ENCODE measurements around the gene VSX2.
A peak's percentile ranks its signal among the peaks of the same experiment; 100 is the strongest.

The VSX2 gene

DNA sequence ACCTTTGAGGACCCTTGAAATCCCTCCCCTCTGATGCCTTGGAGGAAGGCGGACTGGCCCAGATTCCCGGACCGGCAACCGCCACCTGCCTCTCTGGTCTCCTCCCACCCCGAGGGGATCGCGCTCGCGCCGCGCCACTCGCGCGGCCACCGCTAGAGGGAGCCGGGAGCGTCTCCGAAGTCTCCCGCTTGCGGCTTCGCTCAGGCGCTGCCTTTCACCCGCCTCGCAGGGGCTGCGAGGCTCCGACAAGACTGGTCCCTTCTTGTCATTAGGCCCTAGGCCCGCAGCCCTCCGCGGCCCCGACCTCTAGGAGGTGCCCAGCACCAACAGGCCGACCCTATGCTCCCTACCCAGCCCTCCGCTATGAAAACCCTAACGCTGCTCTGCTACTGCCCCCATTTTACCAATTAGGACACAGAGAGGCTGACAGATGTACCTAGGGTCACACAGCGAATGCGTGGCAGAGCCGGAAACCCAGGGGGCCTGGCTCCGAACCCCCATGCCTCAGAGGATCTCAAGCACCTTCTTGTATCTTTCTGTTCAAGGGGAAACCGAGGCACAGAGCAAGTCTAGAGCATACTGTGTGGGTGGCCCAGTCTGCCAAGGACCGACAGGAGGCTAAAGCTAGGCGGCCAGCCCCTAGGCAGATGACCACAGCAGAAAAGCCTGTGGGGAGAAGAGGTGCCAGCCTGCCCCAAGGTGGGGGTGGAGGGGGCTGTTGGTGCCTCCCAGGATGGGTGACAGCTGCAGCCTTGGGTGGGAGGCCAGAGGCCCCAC is 21.4 kb upstream of the VSX2 start:
- TF ChIP-seq ZXDB (tag by site-specific recombination; IDR thresholded peaks at IDR 0.05), result peak; percentile 74
- no peak for TF ChIP-seq ZNF416 (tag by site-specific recombination; IDR thresholded peaks at IDR 0.05)
- no peak for TF ChIP-seq ZNF704 (tag by site-specific recombination; IDR thresholded peaks at IDR 0.05)
- no peak for TF ChIP-seq ZNF19 (tag by site-specific recombination; IDR thresholded peaks at IDR 0.05; ENCODE audit: low read depth)
- no peak for TF ChIP-seq ZNF677 (tag by site-specific recombination; IDR thresholded peaks at IDR 0.05)
- no peak for TF ChIP-seq ZNF530 (tag by site-specific recombination; IDR thresholded peaks at IDR 0.05; ENCODE audit: low read depth)
- no peak for TF ChIP-seq REST (tag by site-specific recombination; IDR thresholded peaks at IDR 0.05)
- TF ChIP-seq ZNF121 (tag by site-specific recombination; IDR thresholded peaks at IDR 0.05), result no peak
- TF ChIP-seq ZNF266 (tag by site-specific recombination; IDR thresholded peaks at IDR 0.05; ENCODE audit: low read depth), result no peak
- TF ChIP-seq ZBTB48 (tag by site-specific recombination; IDR thresholded peaks at IDR 0.05), result 0 out of 2 replicates have a peak, but pooled peaks have one; percentile 21
- no peak for TF ChIP-seq ZNF747 (tag by site-specific recombination; IDR thresholded peaks at IDR 0.05)
- peak; percentile 93; the same call in 1 of the 2 replicates for TF ChIP-seq ZNF768 (tag by site-specific recombination; IDR thresholded peaks at IDR 0.05)
- TF ChIP-seq ZNF521 (tag by site-specific recombination; IDR thresholded peaks at IDR 0.05), result no peak
- TF ChIP-seq ZBTB7A (tag by site-specific recombination; IDR thresholded peaks at IDR 0.05; ENCODE audit: low read depth), result no peak
- no peak for TF ChIP-seq ZNF114 (tag by site-specific recombination; IDR thresholded peaks at IDR 0.05)
- no peak for TF ChIP-seq MZF1 (tag by site-specific recombination; IDR thresholded peaks at IDR 0.05; ENCODE audit: borderline replicate concordance)
- TF ChIP-seq ZNF404 (tag by site-specific recombination; IDR thresholded peaks at IDR 0.05), result no peak
- peak; percentile 41; the same call in 1 of the 2 replicates for TF ChIP-seq ZBTB17 (tag by site-specific recombination; IDR thresholded peaks at IDR 0.05)
- 0 out of 2 replicates have a peak, but pooled peaks have one; percentile 15 for TF ChIP-seq ZEB2 (tag by site-specific recombination; IDR thresholded peaks at IDR 0.05)
- no peak for TF ChIP-seq ZNF112 (tag by site-specific recombination; IDR thresholded peaks at IDR 0.05)
- TF ChIP-seq ZSCAN16 (tag by site-specific recombination; IDR thresholded peaks at IDR 0.05), result no peak
- TF ChIP-seq ZNF223 (tag by site-specific recombination; IDR thresholded peaks at IDR 0.05), result no peak
- TF ChIP-seq ZNF837 (tag by site-specific recombination; IDR thresholded peaks at IDR 0.05), result no peak
- peak; percentile 80 for TF ChIP-seq CTCF (tag by site-specific recombination; IDR thresholded peaks at IDR 0.05)
- TF ChIP-seq ZNF501 (tag by site-specific recombination; IDR thresholded peaks at IDR 0.05), result 0 out of 2 replicates have a peak, but pooled peaks have one; percentile 43
- TF ChIP-seq ZNF311 (tag by site-specific recombination; IDR thresholded peaks at IDR 0.05; ENCODE audit: borderline replicate concordance), result no peak
- TF ChIP-seq ZNF514 (tag by site-specific recombination; IDR thresholded peaks at IDR 0.05), result no peak
- no peak for TF ChIP-seq SCRT1 (tag by site-specific recombination; IDR thresholded peaks at IDR 0.05; ENCODE audit: borderline replicate concordance)
- TF ChIP-seq ZNF548 (tag by site-specific recombination; IDR thresholded peaks at IDR 0.05), result no peak
- TF ChIP-seq, protein P1, sequence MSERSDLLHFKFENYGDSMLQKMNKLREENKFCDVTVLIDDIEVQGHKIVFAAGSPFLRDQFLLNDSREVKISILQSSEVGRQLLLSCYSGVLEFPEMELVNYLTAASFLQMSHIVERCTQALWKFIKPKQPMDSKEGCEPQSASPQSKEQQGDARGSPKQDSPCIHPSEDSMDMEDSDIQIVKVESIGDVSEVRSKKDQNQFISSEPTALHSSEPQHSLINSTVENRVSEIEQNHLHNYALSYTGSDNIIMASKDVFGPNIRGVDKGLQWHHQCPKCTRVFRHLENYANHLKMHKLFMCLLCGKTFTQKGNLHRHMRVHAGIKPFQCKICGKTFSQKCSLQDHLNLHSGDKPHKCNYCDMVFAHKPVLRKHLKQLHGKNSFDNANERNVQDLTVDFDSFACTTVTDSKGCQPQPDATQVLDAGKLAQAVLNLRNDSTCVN (tag by site-specific recombination; optimal IDR thresholded peaks at IDR 0.05), result peak; percentile 61
- Histone ChIP-seq H3K27ac (ENCODE audit: extremely low read depth, low read depth, low read length) (no peak overlapping the region), H3K9me3 (ENCODE audit: control insufficient read depth, insufficient read depth, low read depth, low read length) (no peaks in the 10 kb centered on the region), H3K36me3 (ENCODE audit: control insufficient read depth in 2 of 2, insufficient read depth in 1 of 2, low read length in 2 of 2) (no peaks in the 10 kb centered on the region), H3K4me3 (ENCODE audit: low read depth, low read length) (no peak overlapping the region), H3K4me1 (ENCODE audit: control insufficient read depth, insufficient read depth, low read length) (no peaks in the 10 kb centered on the region)
- ChIA-PET POLR2A (no interaction called here), CTCF (interaction anchor here (0.7 to 1.6 kb wide), 9 partner anchors 20 to 283 kb away, joined by 3 to 17 read pairs (median 3); no protein-coding TSS in a partner anchor)
